Measurements from ENCODE around the gene PARD6B. TPM values are rescaled to one million over a fixed set of nuclear protein-coding genes. Genes with fewer than 3 reads are reported as not detected.
A peak's percentile ranks its signal among the peaks of the same experiment; 100 is the strongest.
"Not testable (repeated sequence)": the region's sequence is repeated elsewhere in the genome, so short reads cannot be mapped to it uniquely, and the experiment has no call there.

Gene PARD6B
- total RNA-seq, 1 donor from 2014 or later: 3.2 TPM

DNA sequence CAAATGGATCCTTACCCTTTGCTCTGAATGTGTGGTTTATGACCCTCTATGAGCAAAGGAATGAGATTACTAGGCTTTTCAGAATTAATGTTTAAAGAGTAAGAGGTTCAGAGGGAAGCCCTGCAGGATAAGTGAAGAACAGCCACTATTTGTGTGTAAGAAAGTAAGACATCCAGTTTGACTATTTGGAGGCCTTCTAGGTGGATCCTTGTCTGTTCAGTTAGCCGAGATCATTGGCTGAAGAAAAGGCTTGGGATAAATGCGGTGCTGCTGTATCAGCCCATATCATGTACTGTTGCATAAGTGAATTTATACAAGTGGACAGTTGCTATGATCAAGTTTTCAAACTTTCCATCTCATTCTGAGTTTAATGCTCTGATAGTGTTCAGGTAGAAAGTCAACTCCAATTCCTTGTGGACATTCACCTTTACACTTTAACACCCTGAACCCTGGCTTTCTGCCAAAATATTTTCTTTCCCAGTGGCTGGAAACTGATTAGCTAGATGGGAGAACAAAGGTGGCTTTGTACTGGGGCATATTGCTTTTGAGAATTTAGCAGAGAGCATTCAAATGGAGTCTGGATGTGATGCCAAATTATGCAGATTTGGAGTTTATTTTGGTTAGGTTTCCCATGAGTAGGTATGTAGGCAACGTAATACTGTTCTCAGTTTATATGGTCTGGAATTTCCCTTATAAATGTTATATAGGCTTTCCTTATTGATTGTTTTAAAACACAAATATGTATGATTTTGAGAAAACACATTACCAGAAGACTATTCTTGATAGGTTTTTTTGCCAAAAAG lies 15.0 kb downstream of the PARD6B start:
- no peak for DNase-seq

- no peak for DNase-seq
Measured at GRCh38 chr20:50747275-50747674, 15.9 kb downstream of the PARD6B start.

GRCh38 chr20:50750145-50750671 lies 18.8 kb downstream of the PARD6B start:
- no peak for DNase-seq

GRCh38 chr20:50753152-50753551 lies 21.8 kb downstream of the PARD6B start:
- DNase-seq: no peak

- DNase-seq: no peak
Measured at GRCh38 chr20:50754420-50754819, 23.0 kb downstream of the PARD6B start.

DNA sequence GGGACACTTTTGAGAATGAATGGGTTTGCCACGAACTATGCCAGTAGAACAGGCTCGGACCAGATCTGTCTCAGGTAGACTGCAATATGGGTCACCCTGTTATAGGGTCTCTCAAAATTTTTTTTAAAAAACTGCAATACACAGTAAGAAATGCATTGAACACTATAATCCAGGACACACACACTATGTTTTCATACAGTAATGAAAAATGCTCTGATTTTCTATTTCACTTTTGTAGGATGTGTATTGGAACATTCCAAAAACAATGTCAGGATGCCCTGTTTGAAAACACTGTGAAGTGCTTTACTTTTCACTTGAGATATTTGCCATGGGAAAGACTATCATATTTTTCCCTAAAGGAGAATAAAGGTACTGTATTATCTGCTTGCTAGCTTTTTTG lies 25.1 kb downstream of the PARD6B start:
- DNase-seq: no peak

- DNase-seq: no peak
Measured at GRCh38 chr20:50758469-50758868, 27.1 kb downstream of the PARD6B start.

DNA sequence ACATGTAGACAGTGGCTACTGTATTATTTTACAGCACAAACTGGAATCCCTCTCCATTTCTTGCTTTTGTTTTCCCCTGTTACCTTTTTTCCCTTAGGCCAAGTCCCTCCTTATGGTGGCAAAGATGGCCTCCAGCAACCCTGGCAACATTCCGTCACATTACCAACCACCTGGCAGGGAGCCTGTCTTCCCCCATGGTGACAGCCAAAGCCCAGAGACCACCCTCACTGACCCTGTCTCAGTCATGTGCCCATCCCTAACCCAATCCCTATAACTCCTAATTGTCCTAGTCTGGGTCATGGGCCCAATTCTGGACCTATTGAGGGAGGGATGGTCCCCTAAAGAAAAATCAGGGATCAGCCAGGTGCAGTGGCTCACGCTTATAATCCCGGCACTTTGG lies 27.6 kb downstream of the PARD6B start:
- DNase-seq: no peak

GRCh38 chr20:50759678-50760077 lies 28.3 kb downstream of the PARD6B start:
- no peak for DNase-seq

DNA sequence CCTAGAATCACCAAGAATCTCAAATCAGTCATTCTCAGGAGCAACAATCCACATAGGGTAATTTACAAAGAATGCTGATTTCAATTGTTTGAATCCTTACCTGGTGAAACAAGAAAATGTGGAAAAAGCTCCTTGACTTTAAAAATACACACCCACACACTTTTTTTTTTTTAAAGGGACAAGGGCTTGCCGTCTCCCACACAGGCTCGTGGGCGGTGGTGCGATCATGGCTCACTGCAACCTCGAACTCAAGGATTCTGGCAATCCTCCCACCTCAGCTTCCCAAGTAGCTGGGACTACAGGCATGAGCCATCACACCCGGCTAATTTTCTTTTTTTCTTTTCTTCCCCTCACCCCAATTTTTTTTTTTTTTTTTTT lies 30.7 kb downstream of the PARD6B start:
- no peak for DNase-seq

- peak; percentile 88 for DNase-seq
Measured at GRCh38 chr20:50762435-50763220, 31.2 kb downstream of the PARD6B start.

- not testable (repeated sequence) for DNase-seq
Measured at GRCh38 chr20:50763550-50764458, 32.4 kb downstream of the PARD6B start.

- DNase-seq: not testable (repeated sequence)
Measured at GRCh38 chr20:50765251-50765650, 33.9 kb downstream of the PARD6B start.

GRCh38 chr20:50765674-50766073 lies 34.3 kb downstream of the PARD6B start:
- no peak for DNase-seq

DNA sequence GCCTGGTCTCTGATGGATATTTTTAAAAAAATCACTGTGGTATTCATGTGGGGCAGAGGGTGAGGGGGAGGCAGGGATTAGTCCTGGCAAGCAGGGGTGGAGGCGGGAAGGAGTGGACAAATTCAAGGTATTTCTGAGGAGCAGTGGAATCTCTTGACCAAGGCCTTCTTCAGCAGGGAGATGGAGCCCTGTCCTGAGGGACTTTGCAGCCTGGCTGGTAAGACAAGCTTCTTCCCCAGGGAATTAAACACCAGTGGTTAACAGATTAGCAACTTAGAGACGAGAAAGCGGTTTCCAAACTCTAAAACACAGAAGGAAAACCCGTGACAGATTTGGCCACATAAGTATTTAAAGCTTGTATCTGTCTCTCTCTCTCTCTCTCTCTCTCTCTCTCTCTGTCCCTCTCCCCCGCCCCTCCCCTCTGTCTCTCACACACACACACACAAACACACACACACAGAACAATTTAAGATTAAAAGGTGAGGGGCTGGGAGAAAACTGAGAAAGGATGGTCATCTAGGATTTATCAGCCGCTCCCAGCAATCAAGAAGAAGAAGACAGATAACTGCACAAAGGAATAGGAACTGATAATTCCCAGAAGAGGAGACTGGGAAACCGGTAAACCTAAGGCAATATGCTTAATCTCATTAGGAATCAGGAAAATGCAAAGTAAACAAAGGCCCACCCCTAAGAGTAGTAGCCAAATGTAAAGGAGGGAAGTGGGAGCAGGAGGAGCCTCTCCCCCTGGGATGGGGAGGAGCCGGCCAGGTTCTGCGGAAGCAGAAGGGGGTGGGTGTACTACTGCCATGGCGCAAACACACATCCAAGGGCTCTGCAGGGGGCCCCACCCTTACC lies 35.8 kb downstream of the PARD6B start:
- not testable (repeated sequence) for DNase-seq

DNA sequence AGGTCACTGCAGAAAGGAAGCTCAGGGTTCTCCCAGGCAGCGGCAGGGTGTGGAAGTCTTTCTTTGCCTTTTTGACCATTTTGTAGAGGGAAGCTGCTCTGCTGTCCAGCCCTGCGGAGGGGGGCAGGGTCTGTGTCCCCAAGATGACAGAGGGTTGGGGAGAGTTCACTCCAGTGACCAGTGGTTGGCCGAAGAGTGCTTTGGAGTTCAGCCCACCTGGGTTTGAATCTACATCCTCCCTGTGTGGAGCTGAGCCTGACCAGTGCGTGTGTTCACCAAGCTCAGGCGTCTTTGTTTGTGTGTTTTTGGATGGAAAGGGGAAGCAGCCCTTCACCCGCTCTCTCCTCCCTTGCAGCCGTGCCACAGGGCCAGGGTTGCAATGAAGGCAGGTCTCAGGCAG lies 37.6 kb downstream of the PARD6B start:
- not testable (repeated sequence) for DNase-seq

GRCh38 chr20:50769551-50770085 lies 38.2 kb downstream of the PARD6B start:
- not testable (repeated sequence) for DNase-seq

- DNase-seq: not testable (repeated sequence)
Measured at GRCh38 chr20:50771419-50772080, 40.2 kb downstream of the PARD6B start.

- no peak for DNase-seq
Measured at GRCh38 chr20:50772420-50773185, 41.2 kb downstream of the PARD6B start.

DNA sequence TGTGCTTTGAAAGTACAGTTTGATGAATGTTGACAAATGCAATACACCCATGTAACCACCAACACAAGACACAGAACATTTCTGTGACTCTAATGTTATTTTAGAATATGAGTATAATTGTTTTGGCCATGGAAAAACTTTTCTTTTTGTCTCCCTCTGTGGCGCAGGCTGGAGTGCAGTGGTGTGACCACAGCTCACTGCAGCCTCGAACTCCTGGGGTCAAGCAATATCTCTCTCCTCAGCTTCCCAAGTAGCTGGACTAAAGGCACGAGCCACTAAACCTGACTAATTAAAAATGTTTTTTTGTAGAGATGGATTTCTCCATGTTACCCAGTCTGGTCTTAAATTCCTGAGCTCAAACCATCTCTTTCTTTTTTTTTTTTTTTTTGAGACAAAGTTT lies 43.1 kb downstream of the PARD6B start:
- no peak for DNase-seq

All from tongue (tissue), 2 donors.